ENCODE measurements around the gene IL21R.
"Not testable (repeated sequence)": the region's sequence is repeated elsewhere in the genome, so short reads cannot be mapped to it uniquely, and the experiment has no call there.

IL21R gene

GRCh38 chr16:27402569-27402963 lies 592 bp downstream of the IL21R start:
- no peak for DNase-seq (ENCODE audit: low spot score)

DNA sequence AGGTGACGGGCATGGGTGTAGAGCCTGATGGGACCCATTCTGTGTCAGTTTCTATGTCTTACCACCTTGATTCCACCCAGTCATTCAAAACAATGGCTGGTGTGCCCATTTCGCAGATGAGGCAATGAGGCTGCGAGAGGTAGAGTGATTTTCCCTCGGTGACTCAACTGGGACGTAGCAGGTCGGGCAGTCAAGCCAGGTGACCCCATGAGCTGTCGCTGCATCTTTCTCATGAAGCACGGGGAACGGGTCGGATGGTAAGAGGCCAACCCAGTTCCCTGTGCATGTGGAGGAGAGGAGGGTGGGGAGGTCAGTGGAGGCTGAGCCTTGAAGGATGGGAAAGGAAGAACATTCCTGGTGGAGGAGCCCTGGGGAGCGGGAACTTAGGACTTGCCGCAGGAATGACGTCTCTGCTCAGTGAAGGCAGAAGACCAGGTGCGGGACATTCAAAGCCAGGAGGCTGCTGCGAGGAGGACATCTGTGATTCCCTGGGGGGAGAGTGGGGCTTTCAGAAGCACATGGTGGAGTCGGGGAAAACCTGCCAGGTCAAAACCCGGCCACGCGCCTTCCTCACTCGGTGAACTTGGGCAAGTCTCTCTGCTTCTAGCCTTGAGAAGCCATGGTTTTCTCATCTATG lies 1.1 kb downstream of the IL21R start:
- DNase-seq (ENCODE audit: low spot score), result no peak

GRCh38 chr16:27403601-27403992 lies 1.6 kb downstream of the IL21R start:
- DNase-seq (ENCODE audit: low spot score), result no peak

DNA sequence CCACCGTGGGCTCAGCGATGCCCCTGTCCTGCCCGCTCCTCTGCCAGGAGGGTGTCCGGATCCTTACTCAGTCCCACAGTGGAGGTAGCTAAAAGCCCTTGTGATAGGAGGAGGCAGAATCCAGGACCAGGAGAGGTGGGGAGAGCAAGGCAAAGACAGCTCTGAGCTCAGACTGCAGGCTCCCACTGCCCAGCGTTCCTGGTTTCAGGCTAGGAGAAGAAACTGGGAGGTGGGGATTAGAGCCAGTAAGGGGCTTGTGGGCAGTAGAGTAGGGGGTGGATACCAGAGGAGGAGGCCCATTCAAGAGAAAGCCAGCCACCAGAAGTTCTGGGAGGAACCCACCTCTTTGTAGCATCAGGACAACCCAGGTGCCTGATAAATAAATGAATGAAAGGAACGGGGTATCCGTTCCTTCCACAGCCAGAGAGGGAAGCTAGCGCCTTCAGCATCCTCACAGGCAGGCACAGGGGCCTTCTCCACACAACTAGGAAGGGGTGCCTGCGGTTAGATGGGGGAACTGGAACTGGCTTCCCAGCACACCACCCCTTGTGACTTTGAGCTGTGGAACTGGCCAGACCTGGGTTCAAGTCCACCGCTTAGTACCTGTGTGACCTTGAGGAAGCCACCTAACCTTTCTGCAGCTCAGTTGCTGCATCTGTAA lies 2.3 kb downstream of the IL21R start:
- DNase-seq (ENCODE audit: low spot score), result no peak

GRCh38 chr16:27405546-27406451 lies 3.8 kb downstream of the IL21R start:
- no peak for DNase-seq (ENCODE audit: low spot score)

GRCh38 chr16:27406511-27407128 lies 4.6 kb downstream of the IL21R start:
- DNase-seq (ENCODE audit: low spot score), result no peak

- no peak for DNase-seq (ENCODE audit: low spot score)
Observed at GRCh38 chr16:27407133-27407532, 5.2 kb downstream of the IL21R start.

DNA sequence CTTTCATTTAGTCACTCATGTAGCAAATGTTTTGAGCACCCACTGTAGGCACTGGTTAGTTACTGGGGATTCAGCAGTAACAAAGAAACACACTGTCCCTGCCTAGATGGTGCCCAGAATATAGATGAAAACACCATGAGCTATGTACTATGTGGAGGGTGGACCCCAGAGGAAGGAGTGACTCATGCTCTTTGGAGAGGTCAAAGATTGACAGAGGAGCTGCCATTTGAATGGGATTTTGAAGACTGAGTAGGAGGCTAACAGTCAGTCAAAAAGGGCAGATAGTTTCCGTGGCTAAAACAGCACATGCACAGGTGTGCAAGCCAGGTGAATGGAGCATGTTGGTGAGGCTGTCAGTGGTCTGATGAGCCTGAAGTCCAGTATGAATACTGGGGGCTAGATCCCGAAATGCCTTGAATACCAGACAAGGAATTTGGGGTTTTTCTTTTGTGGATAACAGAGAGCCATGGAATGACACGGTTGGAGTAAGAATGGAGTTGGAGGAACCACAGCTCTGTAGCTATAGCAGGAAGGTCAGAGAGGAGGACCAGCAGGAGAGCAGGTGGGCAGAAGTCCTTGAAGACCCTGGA lies 6.1 kb downstream of the IL21R start:
- no peak for DNase-seq (ENCODE audit: low spot score)

DNA sequence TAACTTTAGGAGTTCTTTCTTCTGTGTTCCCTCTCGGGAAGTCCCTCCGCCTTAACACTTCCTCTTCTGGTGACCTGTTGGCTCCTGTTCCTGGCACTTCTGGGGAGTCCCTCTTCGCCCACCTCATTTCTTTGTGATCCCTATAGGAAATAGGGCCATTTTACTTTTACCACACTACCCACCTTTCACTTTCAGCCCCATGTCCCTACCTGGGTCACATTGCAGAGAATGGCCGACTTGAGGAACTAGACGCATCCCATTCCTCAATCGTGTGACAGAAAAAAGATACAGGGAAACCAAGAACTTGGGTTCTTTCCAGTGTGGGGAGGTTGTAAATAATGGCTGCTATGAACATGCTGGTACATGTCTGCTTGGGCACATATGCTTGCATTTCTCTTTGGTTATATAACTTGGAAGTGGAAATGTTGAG lies 6.6 kb downstream of the IL21R start:
- DNase-seq (ENCODE audit: low spot score), result no peak

DNA sequence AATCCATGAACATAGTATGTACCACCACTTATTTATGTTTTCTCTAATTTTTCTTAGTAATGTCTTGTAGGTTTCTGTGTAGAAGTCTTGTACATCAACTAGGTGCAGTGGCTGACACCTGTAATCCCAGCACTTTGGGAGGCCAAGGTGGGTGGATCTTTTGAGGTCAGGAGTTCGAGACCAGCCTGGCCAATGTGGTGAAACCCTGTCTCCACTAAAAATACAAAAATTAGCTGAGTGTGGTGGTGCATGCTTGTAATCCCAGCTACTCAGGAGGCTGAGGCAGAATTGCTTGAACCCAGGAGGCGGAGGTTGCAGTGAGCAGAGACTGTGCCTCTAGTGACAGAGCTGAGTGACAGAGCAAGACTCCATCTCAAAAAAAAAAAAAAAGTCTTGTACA lies 8.0 kb downstream of the IL21R start:
- not testable (repeated sequence) for DNase-seq (ENCODE audit: low spot score)

- no peak for DNase-seq (ENCODE audit: low spot score)
Observed at GRCh38 chr16:27410761-27411160, 8.8 kb downstream of the IL21R start.

GRCh38 chr16:27413956-27414355 lies 12.0 kb downstream of the IL21R start:
- DNase-seq (ENCODE audit: low spot score), result no peak

GRCh38 chr16:27414788-27415431 lies 12.9 kb downstream of the IL21R start:
- no peak for DNase-seq (ENCODE audit: low spot score)

- DNase-seq (ENCODE audit: low spot score), result no peak
Observed at GRCh38 chr16:27417047-27417671, 15.2 kb downstream of the IL21R start.

DNA sequence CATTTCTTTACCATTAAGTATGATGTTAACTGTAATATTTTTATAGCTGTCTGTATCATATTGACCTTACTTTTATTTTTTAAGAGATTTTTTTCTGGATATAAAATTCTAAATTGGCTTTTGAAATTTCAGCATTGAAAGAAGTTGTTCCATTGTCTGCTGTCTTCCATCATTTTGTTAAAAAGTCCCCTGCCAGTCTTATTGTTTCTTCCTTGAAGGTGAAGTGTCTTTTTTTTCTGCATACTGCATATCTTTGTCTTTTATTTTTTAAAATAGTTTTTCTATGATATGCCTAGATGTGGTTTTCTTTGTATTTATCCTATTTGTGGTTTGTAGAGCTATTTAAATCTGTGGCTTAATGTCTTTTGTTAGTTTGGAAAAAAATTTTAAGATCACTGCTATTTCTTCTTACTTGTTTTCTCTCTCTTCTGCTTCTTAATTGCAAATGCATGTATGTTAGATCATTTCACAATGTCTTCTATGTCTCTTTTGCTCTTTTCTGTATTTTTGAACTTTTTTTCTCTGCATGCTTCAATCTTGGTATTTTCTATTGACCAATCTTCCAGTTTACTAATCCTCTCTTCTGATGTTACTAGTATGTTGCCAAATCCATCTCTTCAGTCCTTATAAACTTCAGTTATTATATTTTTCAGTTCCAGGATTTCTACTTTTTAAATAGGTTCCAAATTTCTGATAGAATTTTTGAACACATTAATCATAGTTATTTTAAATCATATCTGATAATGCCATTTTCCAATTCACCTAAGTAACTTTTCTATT lies 20.2 kb downstream of the IL21R start:
- no peak for DNase-seq (ENCODE audit: low spot score)

DNA sequence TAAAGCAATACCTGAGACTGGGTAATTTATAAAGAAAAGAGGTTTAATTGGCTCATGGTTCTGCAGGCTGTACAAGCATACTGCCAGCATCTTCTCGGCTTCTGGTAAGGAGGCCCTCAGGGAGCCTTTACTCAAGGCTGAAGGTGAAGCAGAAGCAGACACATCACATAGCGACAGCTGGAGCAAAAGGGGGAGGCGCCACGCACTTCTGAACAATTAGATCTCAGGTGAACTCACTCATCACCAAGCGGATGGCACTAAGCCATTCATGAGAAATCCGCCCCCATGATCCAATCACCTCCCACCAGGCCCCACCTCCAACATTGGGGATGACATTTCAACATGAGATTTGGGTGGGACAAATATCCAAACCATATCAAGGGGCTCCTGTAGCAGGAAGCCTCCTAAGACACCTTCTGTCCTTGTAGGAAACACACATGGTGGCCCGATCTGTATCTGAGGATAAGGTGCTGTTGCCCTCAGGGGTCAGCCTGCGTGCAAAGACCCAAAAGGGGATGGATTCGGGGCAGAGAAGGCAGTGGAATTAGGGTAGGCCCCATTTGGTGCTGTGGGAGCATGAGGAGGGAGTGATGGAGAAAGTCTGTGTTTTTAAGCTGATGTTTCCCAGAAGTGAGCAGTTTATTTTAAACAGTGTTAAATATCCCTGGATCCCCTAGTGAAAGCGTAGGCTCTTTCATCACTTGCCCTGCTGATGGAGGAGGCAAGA lies 23.0 kb downstream of the IL21R start:
- DNase-seq (ENCODE audit: low spot score), result no peak

GRCh38 chr16:27425961-27426360 lies 24.0 kb downstream of the IL21R start:
- DNase-seq (ENCODE audit: low spot score), result no peak

GRCh38 chr16:27426423-27427408 lies 24.7 kb downstream of the IL21R start:
- no peak for DNase-seq (ENCODE audit: low spot score)
